Lower leg skin (tissue), 3 donors: Measurements from ENCODE around the gene STK10.

ENCODE experiments used
- POLR2A ChIP-seq, 2 donors: fragments of 450-650 bp; IDR thresholded peaks; one replicate each; pipeline ENCODE4 v1.6.1; 2016 to 2017; ENCODE audit warnings: antibody characterized with exemption in 2 of 2, mild to moderate bottlenecking in 1 of 2, moderate library complexity in 1 of 2
- TF ChIP-seq, protein P1 (sequence below), 3 donors: fragments of 450-650 bp; IDR thresholded peaks; one replicate each; pipeline ENCODE4 v1.5.1; 2016; ENCODE audit warnings: antibody characterized with exemption in 3 of 3, mild to moderate bottlenecking in 3 of 3, moderate library complexity in 2 of 3

DNA sequence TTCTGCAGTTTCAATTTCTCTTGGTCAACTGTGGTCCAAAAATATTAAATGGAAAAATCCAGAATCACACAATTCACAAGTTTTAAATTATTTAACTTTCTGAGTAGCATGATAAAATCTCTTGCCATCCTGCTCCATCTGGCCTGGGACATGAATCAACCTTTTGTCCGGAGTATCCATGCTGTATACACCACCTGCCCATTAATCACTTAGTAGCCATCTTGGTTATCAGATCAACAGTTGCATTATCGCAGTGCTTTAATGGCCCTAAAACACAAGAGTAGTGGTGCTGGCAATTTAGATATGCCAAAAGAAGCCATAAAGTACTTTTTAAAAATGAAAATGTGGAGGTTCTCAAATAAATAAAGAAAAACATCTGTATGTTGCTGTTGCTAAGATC lies 31.3 kb upstream of the STK10 start:
- no peak for TF ChIP-seq POLR2A (IDR thresholded peaks at IDR 0.05)
- TF ChIP-seq, protein P1, sequence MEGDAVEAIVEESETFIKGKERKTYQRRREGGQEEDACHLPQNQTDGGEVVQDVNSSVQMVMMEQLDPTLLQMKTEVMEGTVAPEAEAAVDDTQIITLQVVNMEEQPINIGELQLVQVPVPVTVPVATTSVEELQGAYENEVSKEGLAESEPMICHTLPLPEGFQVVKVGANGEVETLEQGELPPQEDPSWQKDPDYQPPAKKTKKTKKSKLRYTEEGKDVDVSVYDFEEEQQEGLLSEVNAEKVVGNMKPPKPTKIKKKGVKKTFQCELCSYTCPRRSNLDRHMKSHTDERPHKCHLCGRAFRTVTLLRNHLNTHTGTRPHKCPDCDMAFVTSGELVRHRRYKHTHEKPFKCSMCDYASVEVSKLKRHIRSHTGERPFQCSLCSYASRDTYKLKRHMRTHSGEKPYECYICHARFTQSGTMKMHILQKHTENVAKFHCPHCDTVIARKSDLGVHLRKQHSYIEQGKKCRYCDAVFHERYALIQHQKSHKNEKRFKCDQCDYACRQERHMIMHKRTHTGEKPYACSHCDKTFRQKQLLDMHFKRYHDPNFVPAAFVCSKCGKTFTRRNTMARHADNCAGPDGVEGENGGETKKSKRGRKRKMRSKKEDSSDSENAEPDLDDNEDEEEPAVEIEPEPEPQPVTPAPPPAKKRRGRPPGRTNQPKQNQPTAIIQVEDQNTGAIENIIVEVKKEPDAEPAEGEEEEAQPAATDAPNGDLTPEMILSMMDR (IDR thresholded peaks at IDR 0.05): no peak
